Activated naive CD8-positive, alpha-beta T cell treated with anti-CD3 and anti-CD28 coated beads, Interleukin-2, amount 50 U/mL, for 24 hours (primary cell): Measurements from ENCODE around the gene RYR2.
"Not testable (repeated sequence)": the region's sequence is repeated elsewhere in the genome, so short reads cannot be mapped to it uniquely, and the experiment has no call there.

Experiments used
- ATAC-seq: fragments of 150-1000 bp; cut with Tn5 transposase; one replicate; pipeline ENCODE4 v1.10.0; 2021
- DNase-seq: peaks from one replicate; pipeline ENCODE4 v3.0.0; 2021
- H3K27ac Mint-ChIP-seq: one replicate; pipeline ENCODE4 v1.8.0; 2021; ENCODE audit warnings: mild to moderate bottlenecking, mixed read lengths
- H3K27me3 Mint-ChIP-seq: one replicate; pipeline ENCODE4 v1.8.0; 2021; ENCODE audit warnings: mixed read lengths
- H3K36me3 Mint-ChIP-seq: one replicate; pipeline ENCODE4 v1.8.0; 2021; ENCODE audit warnings: low read depth, mixed read lengths
- H3K4me1 Mint-ChIP-seq: one replicate; pipeline ENCODE4 v1.8.0; 2021; ENCODE audit warnings: mixed read lengths
- H3K4me3 Mint-ChIP-seq: one replicate; pipeline ENCODE4 v1.8.0; 2021; ENCODE audit warnings: mild to moderate bottlenecking, moderate library complexity, mixed read lengths
- H3K9me3 Mint-ChIP-seq: one replicate; pipeline ENCODE4 v1.8.0; 2021; ENCODE audit warnings: mixed read lengths

Gene RYR2

GRCh38 chr1:237355022-237355421, 313.0 kb downstream of the RYR2 start:
- Mint-ChIP-seq H3K4me3 (no peak overlapping the region), H3K27ac (no peak overlapping the region), H3K4me1 (no peaks in the 10 kb centered on the region), H3K36me3 (no peaks in the 10 kb centered on the region), H3K27me3 (no peaks in the 10 kb centered on the region), H3K9me3 (no peaks in the 10 kb centered on the region)
- DNase-seq (no peak), ATAC-seq (no peak)

DNA sequence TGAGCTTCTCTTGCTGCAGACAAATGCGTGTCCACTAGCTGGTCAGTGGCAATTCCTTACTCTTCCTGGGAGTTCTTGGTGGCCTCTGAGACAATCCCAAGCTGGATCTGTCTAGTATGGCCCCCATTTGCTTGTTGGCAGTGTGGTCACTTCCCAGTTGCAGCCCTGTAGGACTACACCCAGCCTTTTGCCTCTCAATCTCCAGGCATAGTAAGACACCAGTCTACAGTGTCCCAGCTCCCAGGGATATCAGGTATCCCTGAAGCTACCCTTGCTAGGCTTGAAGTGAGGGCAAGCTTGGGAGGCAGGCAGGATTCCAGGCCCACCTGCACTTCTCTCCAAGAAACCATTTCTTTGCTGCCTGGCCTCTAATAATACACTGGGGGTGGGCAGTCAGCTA, 316.6 kb downstream of the RYR2 start:
- DNase-seq (no peak), ATAC-seq (no peak)
- H3K4me3 Mint-ChIP-seq = no peak overlapping the region
- H3K4me1 Mint-ChIP-seq = no peaks in the 10 kb centered on the region
- H3K27ac Mint-ChIP-seq = no peak overlapping the region
- H3K36me3 Mint-ChIP-seq = no peaks in the 10 kb centered on the region
- no peaks in the 10 kb centered on the region for H3K9me3 Mint-ChIP-seq
- H3K27me3 Mint-ChIP-seq = no peaks in the 10 kb centered on the region

GRCh38 chr1:237367758-237368157, 325.8 kb downstream of the RYR2 start:
- no peaks in the 10 kb centered on the region for H3K4me1 Mint-ChIP-seq
- no peak overlapping the region for H3K4me3 Mint-ChIP-seq
- no peaks in the 10 kb centered on the region for H3K36me3 Mint-ChIP-seq
- no peaks in the 10 kb centered on the region for H3K9me3 Mint-ChIP-seq
- DNase-seq = no peak
- peaks cover 2% of the 10 kb centered on the region for H3K27me3 Mint-ChIP-seq
- H3K27ac Mint-ChIP-seq = no peak overlapping the region
- no peak for ATAC-seq

- H3K9me3 Mint-ChIP-seq, ATAC-seq, H3K4me3 Mint-ChIP-seq, H3K4me1 Mint-ChIP-seq, H3K27ac Mint-ChIP-seq, DNase-seq, H3K27me3 Mint-ChIP-seq, H3K36me3 Mint-ChIP-seq: not testable (repeated sequence)
Measured at GRCh38 chr1:237371477-237371876, 329.5 kb downstream of the RYR2 start.

GRCh38 chr1:237383791-237384190, 341.8 kb downstream of the RYR2 start:
- Mint-ChIP-seq H3K4me3 (no peak overlapping the region), H3K4me1 (no peaks in the 10 kb centered on the region), H3K27ac (no peak overlapping the region), H3K36me3 (no peaks in the 10 kb centered on the region), H3K9me3 (no peaks in the 10 kb centered on the region), H3K27me3 (peaks cover 2% of the 10 kb centered on the region)
- ATAC-seq (no peak), DNase-seq (no peak)

DNA sequence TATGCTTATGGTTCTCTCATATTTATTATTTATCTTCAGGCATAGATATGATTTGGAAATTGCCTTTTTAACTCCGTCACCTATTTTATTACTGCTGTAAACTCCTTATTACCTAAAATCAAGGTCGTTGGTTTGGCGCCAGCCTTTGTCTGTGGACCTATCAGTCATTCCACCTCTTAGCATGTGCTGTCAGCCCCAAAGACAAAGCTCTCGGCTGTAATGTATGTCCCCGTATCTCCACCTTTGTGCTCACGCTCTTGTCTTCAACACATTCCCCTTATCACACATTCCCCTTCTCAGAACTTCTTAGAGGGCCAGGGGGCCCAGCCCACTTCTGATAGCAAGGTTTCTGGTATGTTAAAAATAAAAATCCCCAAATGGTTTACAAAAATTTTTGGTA, 342.2 kb downstream of the RYR2 start:
- H3K4me1 Mint-ChIP-seq = no peaks in the 10 kb centered on the region
- H3K9me3 Mint-ChIP-seq = no peaks in the 10 kb centered on the region
- H3K36me3 Mint-ChIP-seq = no peaks in the 10 kb centered on the region
- no peak for DNase-seq
- peaks cover 4% of the 10 kb centered on the region for H3K27me3 Mint-ChIP-seq
- no peak overlapping the region for H3K27ac Mint-ChIP-seq
- H3K4me3 Mint-ChIP-seq = no peak overlapping the region
- no peak for ATAC-seq

GRCh38 chr1:237386362-237387143, 344.6 kb downstream of the RYR2 start:
- H3K27me3 Mint-ChIP-seq = peaks cover 4% of the 10 kb centered on the region
- no peak for DNase-seq
- H3K36me3 Mint-ChIP-seq = no peaks in the 10 kb centered on the region
- no peak overlapping the region for H3K27ac Mint-ChIP-seq
- no peaks in the 10 kb centered on the region for H3K4me1 Mint-ChIP-seq
- no peak overlapping the region for H3K4me3 Mint-ChIP-seq
- no peak for ATAC-seq
- H3K9me3 Mint-ChIP-seq = no peaks in the 10 kb centered on the region

DNA sequence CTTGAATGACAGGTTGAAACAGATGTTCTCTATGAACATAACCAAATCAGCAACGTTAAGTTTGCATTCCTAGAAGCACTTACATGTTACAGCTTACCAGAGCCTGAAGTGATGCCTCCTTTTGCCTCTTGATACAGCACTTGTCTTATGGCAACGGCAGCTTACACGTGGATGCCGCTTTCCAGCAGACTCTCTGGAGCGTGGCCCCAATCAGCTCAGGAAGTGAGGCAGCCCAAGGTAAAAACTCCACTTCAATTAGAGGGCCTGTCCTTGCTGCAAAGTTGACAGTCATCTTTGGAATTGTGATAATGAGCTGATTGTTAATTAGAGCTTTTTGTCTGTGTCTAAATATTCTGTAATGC, 345.1 kb downstream of the RYR2 start:
- no peaks in the 10 kb centered on the region for H3K36me3 Mint-ChIP-seq
- no peak overlapping the region for H3K27ac Mint-ChIP-seq
- ATAC-seq (no peak), DNase-seq (no peak)
- no peaks in the 10 kb centered on the region for H3K4me1 Mint-ChIP-seq
- H3K9me3 Mint-ChIP-seq = no peaks in the 10 kb centered on the region
- no peak overlapping the region for H3K4me3 Mint-ChIP-seq
- peaks cover 4% of the 10 kb centered on the region for H3K27me3 Mint-ChIP-seq

- no peak for DNase-seq
- Mint-ChIP-seq H3K9me3 (no peaks in the 10 kb centered on the region), H3K4me3 (no peak overlapping the region), H3K4me1 (no peaks in the 10 kb centered on the region), H3K27me3 (peaks cover 5% of the 10 kb centered on the region), H3K27ac (no peak overlapping the region), H3K36me3 (no peaks in the 10 kb centered on the region)
- ATAC-seq = no peak
Measured at GRCh38 chr1:237390823-237391222, 348.8 kb downstream of the RYR2 start.

DNA sequence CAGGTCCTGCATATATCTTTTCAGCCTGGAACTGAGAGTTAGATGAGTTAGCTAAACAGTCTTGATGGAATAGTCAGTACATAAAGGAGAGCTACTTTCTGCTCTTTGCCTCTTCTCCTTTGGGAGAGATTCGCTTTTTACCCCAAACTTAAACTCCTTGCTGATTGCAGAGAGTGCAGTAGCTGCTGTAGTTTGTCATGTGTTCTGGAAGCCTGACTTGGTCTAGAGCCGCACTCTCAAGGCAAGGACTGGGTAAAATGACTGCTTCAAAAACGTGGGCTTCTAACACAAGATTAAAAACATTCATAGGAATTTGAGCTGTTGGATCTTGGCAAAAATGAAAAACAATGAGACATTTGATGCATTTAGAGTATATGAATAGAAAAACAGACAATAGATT, 351.6 kb downstream of the RYR2 start:
- no peak for DNase-seq
- H3K4me3 Mint-ChIP-seq = no peak overlapping the region
- ATAC-seq = no peak
- no peak overlapping the region for H3K27ac Mint-ChIP-seq
- H3K9me3 Mint-ChIP-seq = peaks cover 3% of the 10 kb centered on the region
- no peaks in the 10 kb centered on the region for H3K36me3 Mint-ChIP-seq
- peaks cover 4% of the 10 kb centered on the region for H3K27me3 Mint-ChIP-seq
- H3K4me1 Mint-ChIP-seq = no peaks in the 10 kb centered on the region

DNA sequence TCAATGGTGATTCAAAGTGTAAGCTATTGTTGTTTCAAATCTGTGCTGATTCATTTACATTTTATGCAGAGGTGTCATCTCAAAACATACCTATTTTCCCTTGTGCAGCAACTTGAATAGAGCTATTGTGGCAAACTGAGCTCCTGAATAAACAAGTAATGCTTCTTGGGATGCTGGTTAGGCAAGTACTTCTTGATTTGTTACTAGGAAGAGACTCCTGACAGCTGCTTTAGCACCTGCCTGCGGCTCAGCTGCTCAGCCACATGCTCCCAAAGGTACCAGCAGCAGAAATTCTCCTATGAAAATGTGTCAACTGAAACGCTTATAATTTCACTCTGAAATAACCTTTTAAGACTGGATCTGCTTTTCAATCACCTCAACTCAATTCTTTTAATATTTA, 352.3 kb downstream of the RYR2 start:
- ATAC-seq (no peak), DNase-seq (no peak)
- no peaks in the 10 kb centered on the region for H3K4me1 Mint-ChIP-seq
- no peaks in the 10 kb centered on the region for H3K36me3 Mint-ChIP-seq
- H3K27ac Mint-ChIP-seq = no peak overlapping the region
- H3K9me3 Mint-ChIP-seq = peaks cover 4% of the 10 kb centered on the region
- no peak overlapping the region for H3K4me3 Mint-ChIP-seq
- peaks cover 2% of the 10 kb centered on the region for H3K27me3 Mint-ChIP-seq

DNA sequence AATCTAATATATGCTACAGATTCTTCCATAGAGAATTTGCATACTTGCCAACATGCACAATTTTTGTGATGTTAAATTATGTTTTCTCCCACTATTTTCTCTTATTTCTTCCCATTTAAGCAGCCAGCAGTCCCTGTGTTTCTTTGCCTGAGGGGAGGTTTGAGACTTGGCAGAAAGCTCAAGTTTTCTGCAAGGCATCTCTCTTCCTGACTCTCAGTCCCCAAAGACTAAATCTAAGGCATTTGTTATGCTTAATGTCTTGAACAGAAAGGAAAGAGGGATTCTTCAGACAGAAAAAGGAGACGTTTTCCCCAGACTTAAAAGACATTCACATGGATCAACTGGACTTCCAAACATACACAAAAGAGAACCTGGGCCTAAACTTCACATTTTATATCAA, 354.4 kb downstream of the RYR2 start:
- Mint-ChIP-seq H3K27me3 (peaks cover 2% of the 10 kb centered on the region), H3K36me3 (no peaks in the 10 kb centered on the region), H3K4me1 (no peaks in the 10 kb centered on the region), H3K4me3 (no peak overlapping the region), H3K9me3 (peaks cover 13% of the 10 kb centered on the region), H3K27ac (no peak overlapping the region)
- no peak for ATAC-seq
- DNase-seq = no peak

DNA sequence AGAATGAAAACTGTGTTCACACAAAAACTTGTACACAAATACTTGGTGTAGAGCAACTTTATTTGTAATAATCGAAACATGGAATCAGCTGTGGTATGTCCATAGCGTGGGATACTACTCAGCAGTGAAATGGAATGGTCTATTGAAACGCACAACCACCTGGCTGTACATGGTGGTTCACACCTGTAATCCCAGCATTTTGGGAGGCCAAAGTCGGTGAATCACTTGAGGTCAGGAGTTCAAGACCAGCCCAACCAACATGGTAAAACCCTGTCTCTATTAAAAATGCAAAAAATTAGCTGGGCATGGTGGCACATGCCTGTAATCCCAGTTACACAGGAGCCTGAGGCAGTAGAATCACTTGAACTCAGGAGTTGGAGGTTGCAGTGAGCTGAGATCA, 356.8 kb downstream of the RYR2 start:
- H3K27ac Mint-ChIP-seq = no peak overlapping the region
- H3K36me3 Mint-ChIP-seq = no peaks in the 10 kb centered on the region
- DNase-seq = no peak
- H3K4me3 Mint-ChIP-seq = no peak overlapping the region
- H3K27me3 Mint-ChIP-seq = peaks cover 2% of the 10 kb centered on the region
- no peak for ATAC-seq
- peaks cover 19% of the 10 kb centered on the region for H3K9me3 Mint-ChIP-seq
- no peaks in the 10 kb centered on the region for H3K4me1 Mint-ChIP-seq

- peaks cover 1% of the 10 kb centered on the region for H3K4me1 Mint-ChIP-seq
- no peaks in the 10 kb centered on the region for H3K27me3 Mint-ChIP-seq
- DNase-seq = no peak
- H3K4me3 Mint-ChIP-seq = no peak overlapping the region
- no peak for ATAC-seq
- no peak overlapping the region for H3K27ac Mint-ChIP-seq
- peaks cover 10% of the 10 kb centered on the region for H3K9me3 Mint-ChIP-seq
- H3K36me3 Mint-ChIP-seq = no peaks in the 10 kb centered on the region
Measured at GRCh38 chr1:237405912-237406311, 363.9 kb downstream of the RYR2 start.

GRCh38 chr1:237411621-237412020, 369.6 kb downstream of the RYR2 start:
- Mint-ChIP-seq H3K4me3 (no peak overlapping the region), H3K9me3 (peaks cover 5% of the 10 kb centered on the region), H3K36me3 (no peaks in the 10 kb centered on the region), H3K4me1 (peaks cover 4% of the 10 kb centered on the region), H3K27me3 (no peaks in the 10 kb centered on the region), H3K27ac (no peak overlapping the region)
- ATAC-seq (peak; percentile 63), DNase-seq (no peak)
